BLaER1 treated with 17β-estradiol and CSF1 and Interleukin-3, amounts not matched to agents 10 nM and 100 nM (cell line): ENCODE data around the gene CUTA.

Experiments used
- H3K27ac ChIP-seq, 11 experiments: shearing (Covaris generic); formaldehyde crosslinking; 2 replicates each; pipeline ENCODE4 v1.8.1; 2022
- H3K27me3 ChIP-seq, 11 experiments: shearing (Covaris generic); formaldehyde crosslinking; 2 replicates each; pipeline ENCODE4 v1.8.1; 2022
- H3K36me3 ChIP-seq, 11 experiments: shearing (Covaris generic); formaldehyde crosslinking; 2 replicates each; pipeline ENCODE4 v1.8.1; 2022
- H3K4me1 ChIP-seq, 10 experiments: shearing (Covaris generic); formaldehyde crosslinking; 2 replicates each; pipeline ENCODE4 v1.8.1; 2022
- H3K4me2 ChIP-seq, 11 experiments: shearing (Covaris generic); formaldehyde crosslinking; 2 replicates each; pipeline ENCODE4 v1.8.1; 2022
- H3K4me3 ChIP-seq, 10 experiments: shearing (Covaris generic); formaldehyde crosslinking; 2 replicates each; pipeline ENCODE4 v1.8.1; 2022
- H3K9ac ChIP-seq, 11 experiments: shearing (Covaris generic); formaldehyde crosslinking; 2 replicates each; pipeline ENCODE4 v1.8.1; 2022
- H3K9me3 ChIP-seq, 11 experiments: shearing (Covaris generic); formaldehyde crosslinking; replicated peaks in 1 of 11; 2 replicates each; pipeline ENCODE4 v1.8.1; 2022
- H4K20me1 ChIP-seq, 11 experiments: shearing (Covaris generic); formaldehyde crosslinking; 2 replicates each; pipeline ENCODE4 v1.8.1; 2022
- Cebpa-rat ChIP-seq, 11 experiments: shearing (Covaris generic); IDR thresholded peaks; 2 replicates each; pipeline ENCODE4 v1.8.1; 2022

CUTA gene

GRCh38 chr6:33417128-33417902 lies 592 bp downstream of the CUTA start:
- peak overlapping the region; percentile 35 to 89 (median 78) for H3K27ac ChIP-seq
- H3K27me3 ChIP-seq, result peaks cover 0 to 7% (median 0%) of the 10 kb centered on the region in 11 experiments; a peak in 2 of 22 replicates
- peaks cover 64 to 74% (median 70%) of the 10 kb centered on the region in 10 experiments for H3K4me1 ChIP-seq
- H3K4me3 ChIP-seq, result peak overlapping the region; percentile 72 to 91 (median 81)
- peak overlapping the region; percentile 91 to 100 (median 98) for H3K4me2 ChIP-seq
- H3K36me3 ChIP-seq, result peaks cover 38 to 46% (median 41%) of the 10 kb centered on the region in 11 experiments
- H4K20me1 ChIP-seq, result peaks cover 6 to 48% (median 24%) of the 10 kb centered on the region in 11 experiments; a peak in 12 of 22 replicates
- TF ChIP-seq Cebpa-rat (IDR thresholded peaks at IDR 0.05), result no peak
- H3K9ac ChIP-seq, result peak overlapping the region; percentile 75 to 85 (median 80)
- H3K9me3 ChIP-seq, result no peaks in the 10 kb centered on the region

- peak overlapping the region; percentile 72 to 91 (median 81) for H3K4me3 ChIP-seq
- H3K9me3 ChIP-seq, result no peaks in the 10 kb centered on the region
- TF ChIP-seq Cebpa-rat (IDR thresholded peaks at IDR 0.05), result no peak
- H3K27ac ChIP-seq, result peak overlapping the region in 8 of 11 experiments; percentile 35 to 89 (median 80); a peak in 11 of 22 replicates
- H4K20me1 ChIP-seq, result peaks cover 6 to 51% (median 24%) of the 10 kb centered on the region in 11 experiments; a peak in 12 of 22 replicates
- peak overlapping the region; percentile 91 to 100 (median 98) for H3K4me2 ChIP-seq
- no peaks in the 10 kb centered on the region; a peak in 1 of 22 replicates for H3K27me3 ChIP-seq
- peaks cover 71 to 81% (median 78%) of the 10 kb centered on the region in 10 experiments for H3K4me1 ChIP-seq
- H3K36me3 ChIP-seq, result peaks cover 38 to 49% (median 42%) of the 10 kb centered on the region in 11 experiments
- peak overlapping the region; percentile 75 to 85 (median 80) for H3K9ac ChIP-seq
These were observed 1.4 kb downstream of the CUTA start for GRCh38 chr6:33416386-33417127.

GRCh38 chr6:33415831-33416230 lies 2.1 kb downstream of the CUTA start:
- no peaks in the 10 kb centered on the region for H3K9me3 ChIP-seq
- H3K36me3 ChIP-seq, result peaks cover 38 to 49% (median 42%) of the 10 kb centered on the region in 11 experiments
- H3K27me3 ChIP-seq, result no peaks in the 10 kb centered on the region
- peak overlapping the region in 4 of 11 experiments; percentile 13 to 86 (median 61); a peak in 7 of 22 replicates for H3K27ac ChIP-seq
- peak overlapping the region; percentile 28 to 91 (median 81); a peak in 15 of 20 replicates for H3K4me3 ChIP-seq
- peaks cover 72 to 82% (median 81%) of the 10 kb centered on the region in 10 experiments for H3K4me1 ChIP-seq
- peak overlapping the region; percentile 91 to 100 (median 98) for H3K4me2 ChIP-seq
- no peak for TF ChIP-seq Cebpa-rat (IDR thresholded peaks at IDR 0.05)
- H4K20me1 ChIP-seq, result peaks cover 6 to 51% (median 24%) of the 10 kb centered on the region in 11 experiments; a peak in 12 of 22 replicates
- H3K9ac ChIP-seq, result peak overlapping the region; percentile 25 to 85 (median 80); a peak in 18 of 22 replicates

- Histone ChIP-seq H3K4me2 (peak overlapping the region; percentile 91 to 100 (median 98)), H3K4me3 (peak overlapping the region in 4 of 10 experiments; percentile 78 to 84 (median 81); a peak in 4 of 20 replicates), H4K20me1 (peaks cover 6 to 51% (median 24%) of the 10 kb centered on the region in 11 experiments; a peak in 12 of 22 replicates), H3K27ac (peak overlapping the region in 8 of 11 experiments; percentile 3 to 86 (median 64); a peak in 13 of 22 replicates), H3K9ac (peak overlapping the region in 10 of 11 experiments; percentile 45 to 85 (median 81); a peak in 20 of 22 replicates), H3K4me1 (peaks cover 72 to 84% (median 82%) of the 10 kb centered on the region in 10 experiments), H3K9me3 (no peaks in the 10 kb centered on the region), H3K36me3 (peaks cover 38 to 49% (median 42%) of the 10 kb centered on the region in 11 experiments), H3K27me3 (no peaks in the 10 kb centered on the region)
- TF ChIP-seq Cebpa-rat (IDR thresholded peaks at IDR 0.05), result no peak
These were observed 3.2 kb downstream of the CUTA start for GRCh38 chr6:33414592-33415271.

GRCh38 chr6:33413241-33414120 lies 4.4 kb downstream of the CUTA start:
- TF ChIP-seq Cebpa-rat (IDR thresholded peaks at IDR 0.05), result no peak
- H3K36me3 ChIP-seq, result peaks cover 40 to 51% (median 45%) of the 10 kb centered on the region in 11 experiments
- H3K4me2 ChIP-seq, result peak overlapping the region in 9 of 11 experiments; percentile 87 to 99 (median 97); a peak in 13 of 22 replicates
- peak overlapping the region in 9 of 11 experiments; percentile 1 to 82 (median 47); a peak in 10 of 22 replicates for H3K9ac ChIP-seq
- no peaks in the 10 kb centered on the region for H3K9me3 ChIP-seq
- peaks cover 6 to 51% (median 24%) of the 10 kb centered on the region in 11 experiments; a peak in 12 of 22 replicates for H4K20me1 ChIP-seq
- H3K27me3 ChIP-seq, result no peaks in the 10 kb centered on the region
- H3K4me1 ChIP-seq, result peaks cover 65 to 80% (median 78%) of the 10 kb centered on the region in 10 experiments
- H3K27ac ChIP-seq, result peak overlapping the region in 7 of 11 experiments; percentile 2 to 73 (median 63); a peak in 10 of 22 replicates
- no peak overlapping the region for H3K4me3 ChIP-seq

GRCh38 chr6:33412140-33413009 lies 5.5 kb downstream of the CUTA start:
- no peaks in the 10 kb centered on the region for H3K27me3 ChIP-seq
- peaks cover 42 to 62% (median 53%) of the 10 kb centered on the region in 11 experiments for H3K36me3 ChIP-seq
- no peak for TF ChIP-seq Cebpa-rat (IDR thresholded peaks at IDR 0.05)
- H3K27ac ChIP-seq, result peak overlapping the region in 2 of 11 experiments; percentile 6 to 81; a peak in 1 of 22 replicates
- H3K4me3 ChIP-seq, result peak overlapping the region in 7 of 10 experiments; percentile 73 to 86 (median 78); a peak in 13 of 20 replicates
- H3K4me1 ChIP-seq, result peaks cover 63 to 74% (median 72%) of the 10 kb centered on the region in 10 experiments
- peaks cover 6 to 51% (median 23%) of the 10 kb centered on the region in 11 experiments; a peak in 12 of 22 replicates for H4K20me1 ChIP-seq
- H3K9me3 ChIP-seq, result no peaks in the 10 kb centered on the region
- H3K4me2 ChIP-seq, result peak overlapping the region; percentile 87 to 99 (median 93)
- H3K9ac ChIP-seq, result peak overlapping the region in 10 of 11 experiments; percentile 15 to 90 (median 84); a peak in 19 of 22 replicates
